ENCODE results near the gene TRIOBP. TPM values are rescaled to one million over a fixed set of nuclear protein-coding genes. Genes with fewer than 3 reads are reported as not detected.

The TRIOBP gene
- total and polyA plus RNA-seq, 2 of the 13 experiments (the other 11 are each of a cell fraction or from before 2014, with no cell fraction given) = 6.1 to 15.4 TPM

- TF ChIP-seq HNF1A (IDR thresholded peaks at IDR 0.05; ENCODE audit: low read depth) (no peak), HNF1A (CRISPR knock-in tag; IDR thresholded peaks at IDR 0.05; ENCODE audit: borderline replicate concordance) (no peak), RXRB (CRISPR knock-in tag; IDR thresholded peaks at IDR 0.05; ENCODE audit: borderline replicate concordance) (peak; percentile 6; the same call in 1 of the 2 replicates), MED13 (CRISPR knock-in tag; IDR thresholded peaks at IDR 0.05) (no peak), THAP11 (CRISPR knock-in tag; IDR thresholded peaks at IDR 0.05) (no peak), TEAD3 (CRISPR knock-in tag; optimal IDR thresholded peaks at IDR 0.05; ENCODE audit: borderline replicate concordance) (no peak), ZFP1 (CRISPR knock-in tag; IDR thresholded peaks at IDR 0.05) (no peak), ZNF747 (CRISPR knock-in tag; IDR thresholded peaks at IDR 0.05; ENCODE audit: borderline replicate concordance) (no peak), AGO2 (optimal IDR thresholded peaks at IDR 0.05; ENCODE audit: low read depth, low read length) (peak; percentile 64), MBD4 (IDR thresholded peaks at IDR 0.05; ENCODE audit: borderline replicate concordance, low read length) (no peak), ZNF687 (CRISPR knock-in tag; IDR thresholded peaks at IDR 0.05) (peak; percentile 45), ZNF451 (CRISPR knock-in tag; IDR thresholded peaks at IDR 0.05) (no peak), JUN (CRISPR knock-in tag; IDR thresholded peaks at IDR 0.05) (no peak), ZNF770 (CRISPR knock-in tag; IDR thresholded peaks at IDR 0.05) (no peak), ZSCAN29 (CRISPR knock-in tag; conservative IDR thresholded peaks at IDR 0.05) (no peak), TFAP4 (IDR thresholded peaks at IDR 0.05; ENCODE audit: borderline replicate concordance, low read depth) (no peak), ZNF629 (CRISPR knock-in tag; conservative IDR thresholded peaks at IDR 0.05) (peak; percentile 73), HNRNPUL1 (IDR thresholded peaks at IDR 0.05; ENCODE audit: low read depth, low read length) (no peak), ZNF282 (IDR thresholded peaks at IDR 0.05; ENCODE audit: partially characterized antibody) (no peak)
Observed at GRCh38 chr22:37752189-37753087, 55.6 kb downstream of the TRIOBP start (continued).
